Endodermal cell (in vitro differentiated cells): ENCODE measurements around the gene SCARF2. TPM values are rescaled to one million over a fixed set of nuclear protein-coding genes. Genes with fewer than 3 reads are reported as not detected.

ENCODE experiments used
- DNase-seq: peaks from one replicate; pipeline ENCODE4 v3.0.0-alpha.2; 2017
- H3K27ac ChIP-seq: 2 replicates; pipeline ENCODE4 v1.5.1; 2013; ENCODE audit warnings: mild to moderate bottlenecking, low read depth, low read length, moderate library complexity
- H3K27me3 ChIP-seq: 2 replicates; pipeline ENCODE4 v1.6.1; 2013; ENCODE audit warnings: mild to moderate bottlenecking, low read length, moderate library complexity; ENCODE audit not compliant: insufficient read depth, control insufficient read depth, poor library complexity, severe bottlenecking
- H3K36me3 ChIP-seq: 2 replicates; pipeline ENCODE4 v1.7.0; 2013; ENCODE audit warnings: mild to moderate bottlenecking, low read length, moderate library complexity; ENCODE audit not compliant: control insufficient read depth, insufficient read depth
- H3K4me1 ChIP-seq: one replicate; pipeline ENCODE4 v1.7.0; 2013; ENCODE audit warnings: low read length; ENCODE audit not compliant: control insufficient read depth, insufficient read depth
- H3K4me3 ChIP-seq: 2 replicates; pipeline ENCODE4 v1.5.1; 2013; ENCODE audit warnings: mild to moderate bottlenecking, low read length, moderate library complexity
- H3K9ac ChIP-seq: 2 replicates; pipeline ENCODE4 v1.6.1; 2013; ENCODE audit warnings: mild to moderate bottlenecking, low read length, moderate library complexity; ENCODE audit not compliant: poor library complexity, severe bottlenecking; ENCODE audit errors: extremely low read depth
- H3K9me3 ChIP-seq: 2 replicates; pipeline ENCODE4 v1.6.1; 2013; ENCODE audit warnings: mild to moderate bottlenecking, low read length, moderate library complexity; ENCODE audit not compliant: control insufficient read depth
- H3K27ac Mint-ChIP-seq: 2 replicates; pipeline ENCODE4 v1.8.0; 2020; ENCODE audit warnings: mixed read lengths
- H3K27me3 Mint-ChIP-seq: 2 replicates; pipeline ENCODE4 v1.8.0; 2021; ENCODE audit warnings: mild to moderate bottlenecking, mixed read lengths; ENCODE audit not compliant: insufficient read depth
- H3K36me3 Mint-ChIP-seq: 2 replicates; pipeline ENCODE4 v1.8.0; 2020; ENCODE audit warnings: low read depth, mixed read lengths
- H3K4me1 Mint-ChIP-seq: 2 replicates; pipeline ENCODE4 v1.8.0; 2020; ENCODE audit warnings: mixed read lengths
- H3K4me3 Mint-ChIP-seq: 2 replicates; pipeline ENCODE4 v1.8.0; 2020; ENCODE audit warnings: mild to moderate bottlenecking, moderate library complexity, mixed read lengths
- H3K9me3 Mint-ChIP-seq: 2 replicates; pipeline ENCODE4 v1.8.0; 2020; ENCODE audit warnings: mild to moderate bottlenecking, mixed read lengths
- WGBS, 2 experiments: methylation state at CpG; one replicate each; pipeline versions ENCODE4 v1.1.5 to v1.1.7; 2013; ENCODE audit warnings: missing lambda C conversion rate in 2 of 2, mixed read lengths in 1 of 2; ENCODE audit not compliant: insufficient coverage in 1 of 2, insufficient read length in 1 of 2; 5-methylcytosine and 5-hydroxymethylcytosine counted together
- total RNA-seq, 2 donors: library from RNA; stranded (reverse); fragmentation: NEBNext Ultra II Directional in 1 of 2; extraction: Animal tissue kit (Norgen Biotek cat#: 25700) in 1 of 2; gene quantifications; 2 replicates in 1 of 2; 3 replicates in 1 of 2; pipeline ENCODE4 v1.2.1, GENCODE V29; 2021
- TF ChIP-seq, protein P1 (sequence below): fragments of 200-600 bp; sonication (generic); conservative IDR thresholded peaks from 2 replicates; pipeline ENCODE4 v1.5.0; 2021; ENCODE audit warnings: antibody characterized with exemption, mild to moderate bottlenecking

Gene SCARF2
- total RNA-seq, 2 donors from 2014 or later = 19.8 to 20.3 TPM

DNA sequence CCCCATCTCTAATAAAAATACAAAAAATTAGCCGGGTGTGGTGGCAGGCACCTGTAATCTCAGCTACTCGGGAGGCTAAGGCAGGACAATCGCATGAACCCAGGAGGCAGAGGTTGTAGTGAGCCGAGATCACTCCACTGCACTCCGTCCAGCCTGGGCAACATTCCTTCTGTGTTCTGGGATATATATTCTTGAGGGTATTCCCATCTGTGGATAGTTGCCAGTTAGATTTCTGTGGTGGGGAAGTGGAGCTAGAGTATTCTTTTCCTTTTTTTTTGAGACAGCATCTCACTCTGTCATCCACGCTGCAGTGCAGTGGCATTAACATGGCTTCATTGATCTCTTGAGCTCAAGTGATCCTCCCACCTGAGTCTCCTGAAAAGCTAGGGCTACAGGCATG lies 52.8 kb downstream of the SCARF2 start:
- Mint-ChIP-seq H3K27ac (no peak overlapping the region), H3K9me3 (peaks cover 4% of the 10 kb centered on the region), H3K36me3 (no peaks in the 10 kb centered on the region), H3K4me3 (no peak overlapping the region), H3K27me3 (peaks cover 3% of the 10 kb centered on the region), H3K4me1 (peaks cover 11% of the 10 kb centered on the region)
- H3K36me3 ChIP-seq = no peaks in the 10 kb centered on the region
- H3K4me1 ChIP-seq = peaks cover 3% of the 10 kb centered on the region
- H3K27ac ChIP-seq = no peak overlapping the region
- H3K9ac ChIP-seq = no peak overlapping the region
- peaks cover 5% of the 10 kb centered on the region for H3K9me3 ChIP-seq
- H3K27me3 ChIP-seq = no peaks in the 10 kb centered on the region
- TF ChIP-seq, protein P1, sequence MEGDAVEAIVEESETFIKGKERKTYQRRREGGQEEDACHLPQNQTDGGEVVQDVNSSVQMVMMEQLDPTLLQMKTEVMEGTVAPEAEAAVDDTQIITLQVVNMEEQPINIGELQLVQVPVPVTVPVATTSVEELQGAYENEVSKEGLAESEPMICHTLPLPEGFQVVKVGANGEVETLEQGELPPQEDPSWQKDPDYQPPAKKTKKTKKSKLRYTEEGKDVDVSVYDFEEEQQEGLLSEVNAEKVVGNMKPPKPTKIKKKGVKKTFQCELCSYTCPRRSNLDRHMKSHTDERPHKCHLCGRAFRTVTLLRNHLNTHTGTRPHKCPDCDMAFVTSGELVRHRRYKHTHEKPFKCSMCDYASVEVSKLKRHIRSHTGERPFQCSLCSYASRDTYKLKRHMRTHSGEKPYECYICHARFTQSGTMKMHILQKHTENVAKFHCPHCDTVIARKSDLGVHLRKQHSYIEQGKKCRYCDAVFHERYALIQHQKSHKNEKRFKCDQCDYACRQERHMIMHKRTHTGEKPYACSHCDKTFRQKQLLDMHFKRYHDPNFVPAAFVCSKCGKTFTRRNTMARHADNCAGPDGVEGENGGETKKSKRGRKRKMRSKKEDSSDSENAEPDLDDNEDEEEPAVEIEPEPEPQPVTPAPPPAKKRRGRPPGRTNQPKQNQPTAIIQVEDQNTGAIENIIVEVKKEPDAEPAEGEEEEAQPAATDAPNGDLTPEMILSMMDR = no peak
- no peak overlapping the region for H3K4me3 ChIP-seq
- 94 to 100% methylated on average over 5 to 6 of the region's 6 CpGs for WGBS, 2 experiments
- DNase-seq = peak; percentile 1

DNA sequence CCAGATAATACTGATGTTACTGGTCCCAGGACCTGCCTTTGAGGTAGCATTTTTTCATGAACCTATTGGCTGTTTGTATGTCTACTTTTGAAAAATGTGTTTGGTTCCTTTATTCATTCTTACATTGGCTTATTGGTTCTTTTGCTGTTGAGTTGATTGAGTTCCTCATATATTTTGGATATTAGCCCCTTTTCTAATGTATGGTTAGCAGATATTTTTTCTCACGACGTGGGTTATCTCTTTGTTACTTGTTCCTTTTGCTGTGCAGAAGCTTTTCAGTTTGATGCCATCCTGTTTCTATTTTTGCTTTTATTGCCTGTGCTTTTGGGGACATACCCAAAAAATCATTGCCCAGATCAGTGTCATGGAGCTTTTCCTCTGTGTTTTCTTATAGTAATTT lies 53.5 kb downstream of the SCARF2 start:
- Histone ChIP-seq H3K4me3 (no peak overlapping the region), H3K27me3 (no peaks in the 10 kb centered on the region), H3K9me3 (peaks cover 3% of the 10 kb centered on the region), H3K9ac (no peak overlapping the region), H3K4me1 (peaks cover 3% of the 10 kb centered on the region), H3K27ac (no peak overlapping the region), H3K36me3 (no peaks in the 10 kb centered on the region)
- Mint-ChIP-seq H3K9me3 (peaks cover 4% of the 10 kb centered on the region), H3K27ac (no peak overlapping the region), H3K27me3 (peaks cover 3% of the 10 kb centered on the region), H3K4me1 (peaks cover 11% of the 10 kb centered on the region), H3K4me3 (no peak overlapping the region), H3K36me3 (no peaks in the 10 kb centered on the region)
- 72 to 79% methylated on average over 2 of the region's 2 CpGs for WGBS, 2 experiments
- TF ChIP-seq, protein P1 = no peak
- no peak for DNase-seq

DNA sequence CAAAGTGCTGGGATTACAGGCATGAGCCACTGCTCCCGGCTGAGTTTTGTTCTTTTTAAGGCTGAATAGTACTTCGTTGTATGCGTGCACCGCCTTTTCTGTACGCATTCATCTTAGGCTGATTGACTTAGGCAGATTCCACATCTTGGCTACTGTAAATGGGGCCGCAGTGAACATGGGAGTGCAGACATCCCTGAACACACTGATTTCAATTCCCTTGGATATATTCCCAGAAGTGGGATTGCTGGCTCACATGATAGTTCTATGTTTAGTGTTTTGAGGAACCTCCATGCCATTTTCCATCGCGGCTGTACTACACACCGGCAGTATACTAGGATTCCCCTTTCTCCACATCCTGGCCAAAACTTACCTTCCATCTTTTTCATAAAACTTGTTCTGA lies 54.1 kb downstream of the SCARF2 start:
- whole genome bisulfite sequencing, 2 experiments = 91 to 93% methylated on average over 6 to 9 of the region's 9 CpGs
- no peak overlapping the region for H3K27ac ChIP-seq
- H3K27me3 Mint-ChIP-seq = peaks cover 2% of the 10 kb centered on the region
- no peak overlapping the region for H3K27ac Mint-ChIP-seq
- H3K4me3 ChIP-seq = no peak overlapping the region
- H3K4me1 ChIP-seq = peaks cover 3% of the 10 kb centered on the region
- no peaks in the 10 kb centered on the region for H3K27me3 ChIP-seq
- H3K4me1 Mint-ChIP-seq = peaks cover 11% of the 10 kb centered on the region
- no peaks in the 10 kb centered on the region for H3K36me3 Mint-ChIP-seq
- H3K9me3 Mint-ChIP-seq = no peaks in the 10 kb centered on the region
- TF ChIP-seq, protein P1 = no peak
- H3K4me3 Mint-ChIP-seq = no peak overlapping the region
- peak; percentile 17 for DNase-seq
- H3K9me3 ChIP-seq = no peaks in the 10 kb centered on the region
- H3K36me3 ChIP-seq = no peaks in the 10 kb centered on the region
- H3K9ac ChIP-seq = no peak overlapping the region
